Measurements from ENCODE around the gene GNPTAB.
"Not testable (repeated sequence)": the region's sequence is repeated elsewhere in the genome, so short reads cannot be mapped to it uniquely, and the experiment has no call there.

GNPTAB gene

GRCh38 chr12:101850199-101850598 lies 19.4 kb upstream of the GNPTAB start:
- no peak for DNase-seq

DNA sequence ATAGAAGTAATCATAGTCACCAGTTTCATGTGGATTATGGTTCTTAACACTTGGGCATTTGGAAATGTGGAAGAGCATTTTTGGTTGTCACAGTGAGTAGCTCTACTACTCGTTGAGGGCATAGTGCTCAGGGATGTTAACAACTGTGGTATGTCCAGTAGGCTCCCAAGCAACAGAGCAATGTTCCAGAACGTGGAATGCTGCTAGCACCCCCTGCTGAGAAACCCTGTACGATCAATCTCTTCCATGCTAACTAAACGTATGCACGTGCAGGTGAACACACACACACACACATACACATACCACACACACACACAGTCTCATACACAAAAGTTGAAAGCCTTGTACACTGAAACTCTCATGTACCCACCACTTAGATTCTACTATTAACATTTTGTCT lies 16.6 kb upstream of the GNPTAB start:
- DNase-seq: no peak

DNA sequence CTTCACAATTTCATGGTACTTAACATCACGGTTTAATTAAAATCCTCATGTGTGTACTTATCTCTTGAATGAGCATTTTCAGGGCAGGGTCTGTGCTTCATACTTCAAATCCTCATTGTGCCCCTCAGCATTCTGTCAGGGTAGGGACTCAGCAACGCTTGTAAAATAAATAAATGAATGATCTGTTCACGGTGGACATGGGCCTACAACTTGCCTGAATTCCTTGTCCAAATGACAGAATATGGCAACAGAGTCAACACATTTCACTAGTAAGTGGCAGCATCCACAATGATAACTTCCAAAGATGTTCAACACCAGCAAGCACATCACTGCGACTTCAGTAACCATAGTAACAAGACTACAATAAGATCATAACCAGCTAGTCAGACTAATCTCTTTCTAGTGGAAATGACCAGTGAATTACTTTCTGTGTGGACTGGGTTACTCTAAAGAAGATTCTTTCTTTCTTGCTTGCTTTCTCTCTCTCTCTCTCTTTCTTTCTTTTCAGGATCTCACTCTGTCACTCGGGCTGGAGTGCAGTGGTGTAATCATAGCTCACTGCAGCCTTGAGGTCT lies 14.5 kb upstream of the GNPTAB start:
- DNase-seq: no peak

DNA sequence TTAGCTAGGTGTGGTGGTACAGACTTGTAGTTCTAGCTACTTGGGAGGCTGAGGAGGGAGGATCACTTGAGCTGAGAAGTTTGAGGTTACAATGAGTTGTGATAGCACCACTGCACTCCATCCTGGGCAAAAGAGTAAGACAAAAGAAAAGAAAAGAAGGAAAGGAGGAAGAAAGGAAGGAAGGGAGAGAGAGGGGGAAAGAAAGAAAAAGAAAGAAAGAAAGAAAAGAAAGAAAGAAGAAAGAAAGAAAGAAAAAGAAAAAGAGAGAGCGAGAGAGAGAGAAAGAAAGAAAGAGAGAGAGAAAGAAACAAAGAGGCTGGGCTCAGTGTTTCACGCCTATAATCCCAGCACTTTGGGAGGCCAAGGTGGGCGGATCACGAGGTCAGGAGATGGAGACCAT lies 10.3 kb upstream of the GNPTAB start:
- DNase-seq: no peak

GRCh38 chr12:101839324-101840283 lies 8.8 kb upstream of the GNPTAB start:
- peak; percentile 76 for DNase-seq

DNA sequence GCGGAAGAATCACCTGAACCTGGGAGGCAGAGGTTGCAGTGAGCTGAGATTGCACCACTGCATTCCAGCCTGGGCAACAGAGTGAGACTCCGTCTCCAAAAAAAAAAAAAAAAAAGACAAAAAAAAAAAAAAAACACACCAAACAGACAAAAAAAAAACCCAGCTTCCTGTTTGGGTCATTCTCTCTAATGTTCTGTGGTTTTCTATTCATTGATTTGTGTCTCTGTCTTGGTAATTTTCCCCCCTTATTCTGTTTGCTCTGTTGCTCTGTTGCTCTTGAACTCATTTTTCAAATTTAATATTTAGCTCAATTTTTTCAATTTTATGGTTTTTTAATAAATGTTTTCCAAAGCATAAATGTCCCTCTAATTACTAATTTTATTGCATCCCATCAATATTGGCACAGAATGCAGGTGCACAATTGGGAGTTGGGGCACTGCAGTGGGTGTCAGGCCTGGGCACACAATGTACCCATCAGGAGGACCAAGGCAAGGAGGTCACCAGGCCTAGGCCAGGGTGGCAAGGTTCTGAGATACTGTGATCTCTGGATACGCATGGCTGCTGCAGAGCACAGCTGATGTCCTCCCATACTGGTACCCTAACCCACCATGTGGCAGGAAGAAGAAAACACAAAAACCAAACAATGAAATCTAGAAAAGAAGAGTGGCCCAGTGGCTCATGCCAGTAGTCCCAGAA lies 8.0 kb upstream of the GNPTAB start:
- DNase-seq: no peak

GRCh38 chr12:101832030-101832429 lies 1.3 kb upstream of the GNPTAB start:
- no peak for DNase-seq

- DNase-seq: no peak
Observed at GRCh38 chr12:101829639-101830366, 956 bp downstream of the GNPTAB start.

DNA sequence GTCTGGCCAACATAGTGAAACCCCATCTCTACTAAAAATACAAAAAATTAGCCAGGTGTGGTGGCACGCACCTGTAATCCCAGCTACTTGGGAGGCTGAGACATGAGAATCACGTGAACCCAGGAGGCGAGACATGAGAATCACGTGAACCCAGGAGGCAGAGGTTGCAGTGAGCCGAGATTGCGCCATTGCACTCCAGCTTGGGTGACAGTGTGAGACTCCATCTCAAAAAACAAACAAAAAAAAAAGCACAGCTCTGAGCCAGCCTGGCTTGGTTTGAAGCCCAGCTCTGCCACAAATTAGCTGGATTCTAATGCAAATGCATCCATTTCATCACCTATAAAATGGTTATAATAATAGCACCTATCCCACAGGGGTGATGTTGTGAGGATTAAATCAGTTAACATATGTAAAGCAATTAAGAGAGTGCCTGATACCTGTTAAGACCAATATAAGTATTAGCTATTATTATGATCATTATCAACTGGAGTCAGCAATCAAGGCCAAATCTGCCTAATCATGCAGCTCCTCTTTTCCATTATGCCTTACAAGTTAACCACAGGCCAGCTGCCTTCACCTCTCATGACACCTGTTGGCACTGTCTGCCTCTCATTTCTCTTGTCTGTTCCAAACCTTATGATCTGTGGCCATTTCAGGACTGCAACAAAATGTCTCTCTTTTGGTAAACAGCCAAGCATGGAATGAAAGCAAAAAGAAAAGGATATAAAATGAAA lies 2.1 kb downstream of the GNPTAB start:
- no peak for DNase-seq

DNA sequence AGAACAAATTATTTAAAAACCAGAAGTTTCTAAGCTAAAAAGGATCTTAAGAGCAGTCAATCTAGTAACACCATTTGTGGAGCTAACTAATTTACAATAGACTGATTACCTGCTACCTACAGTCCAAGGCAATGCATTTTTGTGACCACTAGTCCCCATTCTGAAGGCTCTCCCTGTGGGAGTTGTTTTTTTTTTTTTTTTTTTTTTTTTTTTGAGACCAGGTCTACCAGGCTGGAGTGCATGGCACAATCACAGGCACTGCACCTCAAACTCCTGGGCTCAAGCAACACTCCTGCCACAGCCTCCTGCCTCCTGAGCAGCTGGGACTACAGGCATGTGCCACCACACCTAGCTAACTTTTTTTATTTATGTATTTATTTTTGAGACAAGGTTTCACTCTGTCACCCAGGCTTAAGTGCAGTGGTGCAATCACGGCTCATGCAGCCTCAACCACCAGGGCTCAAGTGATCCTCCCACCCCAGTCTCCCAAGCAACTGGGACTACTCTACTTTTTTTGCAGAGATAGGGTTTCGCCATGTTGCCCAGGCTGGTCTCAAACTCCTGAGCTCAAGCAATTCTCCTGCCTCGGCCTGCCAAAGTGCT lies 3.9 kb downstream of the GNPTAB start:
- no peak for DNase-seq

- no peak for DNase-seq
Observed at GRCh38 chr12:101824831-101825230, 5.9 kb downstream of the GNPTAB start.

GRCh38 chr12:101823891-101824290 lies 6.9 kb downstream of the GNPTAB start:
- DNase-seq: peak; percentile 70

- DNase-seq: no peak
Observed at GRCh38 chr12:101823039-101823438, 7.7 kb downstream of the GNPTAB start.

DNA sequence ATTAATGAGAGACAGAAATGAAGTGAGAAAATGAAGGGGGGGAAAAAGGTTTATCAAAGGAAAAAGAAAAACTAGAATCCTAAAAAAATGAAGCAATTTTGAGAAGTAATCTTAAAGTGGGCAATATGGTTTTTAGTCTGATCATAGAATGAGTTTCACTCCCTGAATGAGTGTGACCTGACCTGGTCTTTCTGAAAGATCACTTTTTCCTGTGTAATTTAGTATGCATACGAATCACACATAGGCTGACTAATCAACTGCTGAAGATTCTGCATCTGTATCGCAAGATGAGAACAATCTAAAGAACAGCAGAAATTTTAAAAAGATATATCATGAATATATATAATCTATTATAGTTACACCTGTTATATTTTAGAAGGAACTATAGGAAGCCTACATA lies 11.3 kb downstream of the GNPTAB start:
- DNase-seq: no peak

GRCh38 chr12:101818689-101819088 lies 12.1 kb downstream of the GNPTAB start:
- not testable (repeated sequence) for DNase-seq

DNA sequence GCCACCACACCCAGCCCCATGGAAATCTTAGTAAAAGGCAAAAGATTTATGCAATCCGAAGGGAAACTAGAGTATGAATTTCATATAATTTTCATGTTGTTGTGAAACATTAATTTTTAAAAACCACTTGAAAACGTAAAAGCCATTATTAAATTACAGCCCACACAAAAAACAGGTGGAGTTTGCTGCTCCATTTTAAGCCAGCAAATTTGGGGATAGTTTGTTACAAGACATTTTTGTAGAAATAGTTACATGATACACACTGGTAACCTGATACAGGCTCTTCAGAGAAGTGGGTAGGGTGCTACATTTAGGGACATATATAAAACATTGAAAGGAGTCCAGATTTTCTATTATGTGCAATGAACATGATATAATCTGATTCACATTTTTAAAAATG lies 17.6 kb downstream of the GNPTAB start:
- DNase-seq: no peak

GRCh38 chr12:101812716-101813115 lies 18.0 kb downstream of the GNPTAB start:
- DNase-seq: not testable (repeated sequence)

DNA sequence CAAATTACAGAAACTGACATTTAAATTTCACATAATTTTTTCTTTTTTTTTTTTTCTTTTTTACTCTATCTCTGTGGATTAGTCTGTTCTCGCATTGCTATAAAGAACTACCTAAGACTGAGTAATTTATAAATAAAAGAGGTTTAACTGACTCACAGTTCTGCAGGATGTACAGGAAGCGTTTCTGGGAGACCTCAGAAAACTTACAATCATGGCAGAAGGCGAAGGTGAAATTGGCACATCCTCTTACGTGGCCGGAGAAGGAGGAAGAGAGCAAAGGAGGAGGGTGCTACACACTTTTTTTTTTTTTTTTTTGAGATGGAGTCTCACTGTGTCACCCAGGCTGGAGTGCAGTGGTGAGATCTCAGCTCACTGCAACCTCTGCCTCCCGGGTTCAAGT lies 19.4 kb downstream of the GNPTAB start:
- DNase-seq: not testable (repeated sequence)

GRCh38 chr12:101809208-101809607 lies 21.6 kb downstream of the GNPTAB start:
- no peak for DNase-seq

DNA sequence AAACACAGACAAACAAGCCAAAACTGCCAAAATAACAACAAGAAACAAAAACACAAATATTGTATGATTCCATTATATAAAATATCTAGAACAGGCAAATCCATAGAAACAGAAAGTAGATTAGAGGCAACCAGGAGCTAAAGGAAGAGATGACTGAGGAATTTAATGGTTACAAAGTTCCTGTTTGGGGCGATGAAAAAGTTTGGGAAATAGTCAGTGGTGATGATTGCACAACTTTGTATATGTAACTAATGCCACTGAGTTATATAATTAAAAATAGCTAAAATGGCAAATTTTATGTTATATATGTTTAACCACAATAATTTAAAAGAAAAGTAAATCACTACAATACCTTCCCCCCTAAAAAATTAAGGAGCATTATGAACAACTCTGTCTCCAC lies 24.5 kb downstream of the GNPTAB start:
- no peak for DNase-seq

DNA sequence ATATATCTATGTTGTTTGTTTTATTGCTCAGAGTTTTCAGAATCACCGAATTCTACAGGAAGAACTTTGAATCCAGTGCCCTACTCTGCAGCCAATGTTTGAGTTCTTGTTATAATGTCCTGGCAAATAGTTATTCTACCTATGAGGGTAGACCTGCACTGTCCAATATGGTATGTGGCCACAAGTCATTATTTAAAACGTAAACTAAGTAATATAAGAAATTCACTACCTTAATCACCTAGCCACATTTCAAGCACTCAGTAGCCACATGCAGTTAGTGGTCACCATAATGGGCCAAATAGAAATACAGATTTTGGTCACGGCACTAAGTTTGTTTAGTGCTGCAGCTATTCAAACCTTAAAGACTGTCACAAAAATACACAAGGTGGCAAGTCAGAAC lies 26.4 kb downstream of the GNPTAB start:
- DNase-seq: no peak

GRCh38 chr12:101803978-101804377 lies 26.8 kb downstream of the GNPTAB start:
- DNase-seq: no peak

All from stimulated activated CD4-positive, alpha-beta T cell treated with anti-CD3 and anti-CD28 coated beads, Interleukin-4, amount 100 ng/mL, for 24 hours (primary cell).